Adrenal gland (tissue), 12 donors: ENCODE measurements around the gene KCNH1. TPM values are rescaled to one million over a fixed set of nuclear protein-coding genes. Genes with fewer than 3 reads are reported as not detected.

Source experiments
- DNase-seq, 7 donors: peaks; one replicate each; pipeline ENCODE4 v3.0.0-alpha.2; 2019 to 2020
- H3K27ac ChIP-seq, 5 donors: fragments of 200-600 bp; sonication (generic) in 4 of 5; 1 replicate in 3 of 5; 2 replicates in 2 of 5; pipeline versions ENCODE4 v1.5.1 to v1.8.0; 2016 to 2020; ENCODE audit warnings: mild to moderate bottlenecking in 1 of 5
- H3K27me3 ChIP-seq: fragments of 200-600 bp; 2 replicates; pipeline ENCODE4 v1.8.0; 2021
- H3K36me3 ChIP-seq, 2 donors: fragments of 200-600 bp; replicated peaks in 1 of 2; 1 replicate in 1 of 2; 2 replicates in 1 of 2; pipeline versions ENCODE4 v1.5.1 to v1.8.0; 2018 to 2022
- H3K4me1 ChIP-seq, 2 donors: fragments of 200-600 bp; replicated peaks in 1 of 2; 1 replicate in 1 of 2; 2 replicates in 1 of 2; pipeline versions ENCODE4 v1.5.1 to v1.8.0; 2018 to 2021
- H3K4me3 ChIP-seq, 4 donors: fragments of 200-600 bp; sonication (generic) in 3 of 4; one replicate each; pipeline ENCODE4 v1.5.1; 2016 to 2018
- H3K9me3 ChIP-seq, 3 donors: fragments of 200-600 bp; sonication (generic) in 1 of 3; replicated peaks in 1 of 3; 1 replicate in 2 of 3; 2 replicates in 1 of 3; pipeline versions ENCODE4 v1.5.1 to v1.8.0; 2016 to 2021
- POLR2A ChIP-seq, 2 donors: fragments of 450-650 bp; IDR thresholded peaks; one replicate each; pipeline ENCODE4 v1.6.1; 2017; ENCODE audit warnings: antibody characterized with exemption in 2 of 2, mild to moderate bottlenecking in 2 of 2, moderate library complexity in 1 of 2
- WGBS, 4 donors: extraction: QIAGEN DNeasy Blood & Tissue Kit in 2 of 4; methylation state at CpG; one replicate each; pipeline versions ENCODE4 v1.1.5 to v1.1.7; 2013 to 2017; 5-methylcytosine and 5-hydroxymethylcytosine counted together
- intact Hi-C, 2 donors: fragments of 100-400 bp; cut with DNase I; formaldehyde crosslinking; loops; one replicate each; pipeline versions ENCODE4 v1.14.1 to v1.15.0; 2022 to 2023
- polyA plus RNA-seq, 3 donors: library from polyadenylated mRNA; stranded (reverse); fragments of 200-250 nt in 2 of 3; fragments of 350-450 nt in 1 of 3; fragmentation: Illumina TruSeq in 1 of 3; extraction: RNeasy Lipid Tissue Mini Kit (QIAGEN cat#74804) in 1 of 3; gene quantifications; one replicate each; pipeline ENCODE4 v1.2.3, GENCODE V29; 2013 to 2014
- total RNA-seq, 9 donors: library from RNA; depleted of rRNA in 4 of 9; stranded (reverse); fragments of >200 nt in 4 of 9; fragments of 120-200 nt in 1 of 9; fragmentation: NEBNext Ultra II Directional in 1 of 9; extraction: Animal tissue kit (Norgen Biotek cat#: 25700) in 1 of 9; gene quantifications; one replicate each; pipeline versions ENCODE4 v1.1.0 to v1.2.4, GENCODE V29; 2013 to 2023
- TF ChIP-seq, protein P1 (sequence below), 6 experiments: fragments of 450-650 bp in 4 of 6; fragments of 200-600 bp in 2 of 6; sonication (generic) in 1 of 6; IDR thresholded peaks; 1 replicate in 5 of 6; 2 replicates in 1 of 6; pipeline versions ENCODE4 v1.5.1 to v1.8.0; 2016 to 2021; ENCODE audit warnings: antibody characterized with exemption in 6 of 6, mild to moderate bottlenecking in 2 of 6, moderate library complexity in 1 of 6
- donor health status: healthy with polysubstance abuse.
- donor health status: Bipolar disorder and iron deficiency.
- donor health status: DM: yes; HTN: yes; CAD: no.
- donor health status: DM: no; HTN: no; CAD: no.
- donor health status: DM: no; HTN: no; CAD: no.
- donor health status: DM: yes; HTN: yes; CAD: no.

KCNH1 gene
- total and polyA plus RNA-seq, 12 donors, result 0.15 to 2.2 (median 0.73) TPM; not detected in 4

DNA sequence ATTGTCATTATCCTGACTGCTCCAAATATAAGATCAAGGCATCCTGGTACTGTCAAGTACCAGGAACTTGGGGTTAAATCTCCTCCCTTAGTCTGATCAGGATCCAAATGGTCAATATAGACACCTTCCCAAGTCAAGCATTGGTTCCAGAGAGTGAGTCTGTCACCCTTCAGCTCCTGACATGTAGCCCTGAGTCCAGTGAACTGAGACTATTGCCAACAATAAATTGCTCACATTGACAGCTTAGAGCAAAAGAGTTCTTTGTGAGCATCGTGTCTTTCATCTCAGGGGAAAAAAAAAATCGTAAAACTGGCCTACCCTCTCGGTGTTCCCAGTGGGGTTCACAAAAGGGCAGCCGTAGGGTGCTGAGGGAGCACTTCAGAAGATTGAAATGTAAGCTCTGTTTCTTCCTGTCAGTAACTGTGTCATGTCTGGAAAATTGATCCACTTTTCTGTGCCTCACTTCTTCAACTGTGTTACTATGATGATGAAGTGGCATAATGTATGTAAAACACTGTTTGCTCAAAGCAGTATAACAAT lies 228.5 kb downstream of the KCNH1 start:
- TF ChIP-seq, protein P1, sequence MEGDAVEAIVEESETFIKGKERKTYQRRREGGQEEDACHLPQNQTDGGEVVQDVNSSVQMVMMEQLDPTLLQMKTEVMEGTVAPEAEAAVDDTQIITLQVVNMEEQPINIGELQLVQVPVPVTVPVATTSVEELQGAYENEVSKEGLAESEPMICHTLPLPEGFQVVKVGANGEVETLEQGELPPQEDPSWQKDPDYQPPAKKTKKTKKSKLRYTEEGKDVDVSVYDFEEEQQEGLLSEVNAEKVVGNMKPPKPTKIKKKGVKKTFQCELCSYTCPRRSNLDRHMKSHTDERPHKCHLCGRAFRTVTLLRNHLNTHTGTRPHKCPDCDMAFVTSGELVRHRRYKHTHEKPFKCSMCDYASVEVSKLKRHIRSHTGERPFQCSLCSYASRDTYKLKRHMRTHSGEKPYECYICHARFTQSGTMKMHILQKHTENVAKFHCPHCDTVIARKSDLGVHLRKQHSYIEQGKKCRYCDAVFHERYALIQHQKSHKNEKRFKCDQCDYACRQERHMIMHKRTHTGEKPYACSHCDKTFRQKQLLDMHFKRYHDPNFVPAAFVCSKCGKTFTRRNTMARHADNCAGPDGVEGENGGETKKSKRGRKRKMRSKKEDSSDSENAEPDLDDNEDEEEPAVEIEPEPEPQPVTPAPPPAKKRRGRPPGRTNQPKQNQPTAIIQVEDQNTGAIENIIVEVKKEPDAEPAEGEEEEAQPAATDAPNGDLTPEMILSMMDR (IDR thresholded peaks at IDR 0.05), result no peak
- TF ChIP-seq POLR2A (IDR thresholded peaks at IDR 0.05), result no peak
- H3K36me3 ChIP-seq, result no peaks in the 10 kb centered on the region
- H3K4me1 ChIP-seq, result no peaks in the 10 kb centered on the region
- WGBS, 4 donors, result 20 to 35% (median 30%) methylated on average over 4 of the region's 4 CpGs
- H3K4me3 ChIP-seq, result no peak overlapping the region
- no peak overlapping the region for H3K27ac ChIP-seq
- no peaks in the 10 kb centered on the region for H3K27me3 ChIP-seq
- intact Hi-C loops, result no loop called here
- no peak for DNase-seq
- H3K9me3 ChIP-seq, result no peaks in the 10 kb centered on the region

DNA sequence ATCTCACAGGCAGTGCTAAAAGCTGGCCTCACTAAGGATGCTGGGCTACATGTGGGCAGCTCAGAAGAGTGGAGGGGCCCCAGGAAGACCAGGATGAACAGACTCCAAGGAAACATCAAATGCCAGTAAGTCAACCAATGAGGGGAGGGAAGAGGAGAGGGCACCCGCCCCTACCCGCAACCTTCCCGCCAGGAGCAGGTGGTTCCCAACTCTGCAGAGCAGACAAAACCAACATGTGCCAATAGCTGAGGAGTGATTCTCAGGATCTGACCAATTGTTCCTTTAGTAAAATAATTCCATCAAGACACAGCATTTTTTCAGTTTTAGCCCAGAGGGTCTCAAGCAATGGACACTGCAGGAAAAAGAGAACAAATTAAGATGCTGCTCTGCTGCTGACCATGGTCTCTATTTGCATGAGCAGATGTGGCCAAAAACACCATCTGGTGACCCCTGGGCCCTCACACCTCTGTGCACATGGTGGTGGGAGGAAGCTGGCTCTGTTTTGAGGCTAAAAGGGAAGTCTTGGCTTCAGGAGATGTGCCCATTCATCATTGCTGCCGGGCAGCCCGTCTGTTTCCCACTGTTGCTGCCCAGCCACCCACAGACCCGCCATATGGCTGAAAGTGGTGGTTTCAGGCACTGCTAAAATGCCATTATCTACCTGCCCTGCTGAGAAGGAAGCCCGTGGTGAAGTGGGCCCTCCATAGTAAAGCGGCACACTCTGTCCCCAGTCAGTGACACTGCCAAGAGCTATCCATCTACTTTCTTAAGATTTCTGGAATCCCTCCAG lies 231.8 kb downstream of the KCNH1 start:
- Histone ChIP-seq H3K27ac (no peak overlapping the region), H3K27me3 (no peaks in the 10 kb centered on the region), H3K4me1 (no peaks in the 10 kb centered on the region), H3K4me3 (no peak overlapping the region), H3K9me3 (no peaks in the 10 kb centered on the region), H3K36me3 (no peaks in the 10 kb centered on the region)
- intact Hi-C loops, result no loop called here
- TF ChIP-seq POLR2A (IDR thresholded peaks at IDR 0.05), result no peak
- TF ChIP-seq, protein P1 (IDR thresholded peaks at IDR 0.05), result no peak
- WGBS, 4 donors, result 50 to 70% (median 56%) methylated on average over 6 to 8 of the region's 8 CpGs
- DNase-seq, result no peak

DNA sequence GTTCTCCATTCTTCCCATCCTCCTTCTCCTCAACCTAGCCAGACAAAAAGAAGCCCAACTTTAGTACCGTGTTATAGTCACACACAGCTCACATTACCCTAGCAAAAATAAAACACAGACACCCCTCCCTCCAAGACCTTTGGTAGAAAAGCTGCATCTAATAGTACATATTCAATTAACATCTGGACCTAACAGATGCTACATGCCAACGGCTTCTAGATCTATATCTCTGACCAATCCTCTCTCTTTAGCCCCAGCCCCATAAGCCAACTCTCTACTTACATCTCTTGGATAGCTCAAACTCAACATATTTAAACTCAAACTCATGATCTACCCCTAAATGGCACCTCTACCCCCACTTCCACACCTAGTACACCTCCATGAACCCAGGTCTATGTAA lies 233.1 kb downstream of the KCNH1 start:
- intact Hi-C loops, result no loop called here
- Histone ChIP-seq H3K36me3 (no peaks in the 10 kb centered on the region), H3K4me1 (no peaks in the 10 kb centered on the region), H3K9me3 (no peaks in the 10 kb centered on the region), H3K27ac (no peak overlapping the region), H3K4me3 (no peak overlapping the region), H3K27me3 (no peaks in the 10 kb centered on the region)
- WGBS, 4 donors, result 56 to 62% (median 59%) methylated on average over 2 of the region's 2 CpGs
- TF ChIP-seq, protein P1 (IDR thresholded peaks at IDR 0.05), result no peak
- no peak for TF ChIP-seq POLR2A (IDR thresholded peaks at IDR 0.05)
- DNase-seq, result no peak

DNA sequence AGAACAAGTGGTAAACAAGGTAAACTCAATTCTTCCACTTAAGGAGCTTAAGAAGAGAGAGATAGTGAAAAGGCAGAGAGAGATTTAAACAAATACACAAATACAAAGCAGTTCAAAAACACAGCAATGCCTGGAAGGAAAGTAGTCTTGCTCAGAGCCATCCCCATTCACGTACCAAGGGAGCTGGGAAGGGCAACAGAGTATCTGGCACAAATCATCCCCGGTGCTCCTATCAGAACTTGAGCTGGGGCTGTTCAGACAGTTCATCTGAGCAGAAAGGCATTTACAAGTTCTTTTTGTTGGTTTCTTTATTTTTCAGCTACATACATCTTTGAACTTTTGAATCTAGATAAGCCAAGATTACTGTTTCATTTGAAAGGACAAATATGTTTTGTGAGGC lies 233.9 kb downstream of the KCNH1 start:
- Histone ChIP-seq H3K27ac (no peak overlapping the region), H3K27me3 (no peaks in the 10 kb centered on the region)
- WGBS, 4 donors, result 55 to 74% (median 65%) methylated on average over 2 of the region's 2 CpGs

More for the DNA sequence above, 233.9 kb downstream of the KCNH1 start:
- TF ChIP-seq POLR2A (IDR thresholded peaks at IDR 0.05), result no peak
- TF ChIP-seq, protein P1 (IDR thresholded peaks at IDR 0.05), result no peak
- Histone ChIP-seq H3K36me3 (no peaks in the 10 kb centered on the region), H3K4me3 (no peak overlapping the region), H3K9me3 (no peaks in the 10 kb centered on the region), H3K4me1 (no peaks in the 10 kb centered on the region)
- DNase-seq, result no peak
- intact Hi-C loops, result no loop called here
